ENCODE data around the gene DPM2. TPM values are rescaled to one million over a fixed set of nuclear protein-coding genes. Genes with fewer than 3 reads are reported as not detected.
A peak's percentile ranks its signal among the peaks of the same experiment; 100 is the strongest.

Gene DPM2
- total RNA-seq, 2 donors from 2014 or later = 23.3 to 39.9 TPM

GRCh38 chr9:127943011-127943662, 5.5 kb upstream of the DPM2 start:
- H3K9me3 ChIP-seq = no peaks in the 10 kb centered on the region
- H3K27ac ChIP-seq = no peak overlapping the region
- ATAC-seq = no peak
- 74 to 78% methylated on average over 8 to 14 of the region's 14 CpGs for WGBS, 2 donors
- no peaks in the 10 kb centered on the region for H3K27me3 ChIP-seq
- H3K4me1 ChIP-seq = peaks cover 6% of the 10 kb centered on the region
- no peak for DNase-seq
- TF ChIP-seq POLR2A (IDR thresholded peaks at IDR 0.05) (no peak), CTCF (IDR thresholded peaks at IDR 0.05) (peak in 1 of 7 experiments; percentile 10)
- H3K36me3 ChIP-seq (replicated peaks in 1 of 2; ENCODE audit: insufficient read depth in 1 of 2, low read depth in 2 of 2) = peaks cover 0 to 7% of the 10 kb centered on the region in 2 donors
- intact Hi-C loops (cut with DNase I) = loop anchor here (2.0 to 10.0 kb wide), 2 partner anchors 94 to 182 kb away; partner anchors contain the start of gene PTGES2
- no peak overlapping the region for H3K4me3 ChIP-seq

GRCh38 chr9:127942216-127943010, 4.8 kb upstream of the DPM2 start:
- Histone ChIP-seq H3K27ac (no peak overlapping the region), H3K27me3 (no peaks in the 10 kb centered on the region), H3K36me3 (replicated peaks in 1 of 2; ENCODE audit: insufficient read depth in 1 of 2, low read depth in 2 of 2) (peaks cover 0 to 7% of the 10 kb centered on the region in 2 donors), H3K9me3 (no peaks in the 10 kb centered on the region), H3K4me3 (no peak overlapping the region), H3K4me1 (peaks cover 8% of the 10 kb centered on the region)
- WGBS, 2 donors = 61 to 75% methylated on average over 4 to 18 of the region's 18 CpGs
- TF ChIP-seq CTCF (IDR thresholded peaks at IDR 0.05) = peak; percentile 62 to 90 (median 72)
- no peak for TF ChIP-seq POLR2A (IDR thresholded peaks at IDR 0.05)
- peak; percentile 62 for ATAC-seq
- peak; percentile 59 to 71 (median 66) for DNase-seq
- intact Hi-C loops (cut with DNase I) = loop anchor here (2.0 to 10.0 kb wide), 2 partner anchors 94 to 182 kb away; partner anchors contain the start of gene PTGES2

DNA sequence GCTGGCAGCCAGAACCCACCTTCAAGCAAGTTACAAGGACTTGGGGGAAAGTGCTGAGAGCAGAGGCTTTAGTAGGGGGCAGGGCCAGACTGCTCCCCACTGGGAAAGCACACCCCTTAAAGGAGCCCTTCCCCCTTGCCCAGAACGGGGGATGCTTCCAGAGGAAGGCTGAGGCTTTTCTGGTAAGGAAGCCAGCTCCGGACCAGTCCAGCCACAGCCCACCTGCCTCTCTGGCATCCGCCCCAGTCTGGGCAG, 4.2 kb upstream of the DPM2 start:
- peaks cover 11% of the 10 kb centered on the region for H3K4me1 ChIP-seq
- H3K27ac ChIP-seq = no peak overlapping the region
- DNase-seq = no peak
- no peak for ATAC-seq
- no peak overlapping the region for H3K4me3 ChIP-seq
- intact Hi-C loops (cut with DNase I) = loop anchor here (2.0 to 10.0 kb wide), 2 partner anchors 95 to 183 kb away; partner anchors contain the start of gene PTGES2
- H3K27me3 ChIP-seq = no peaks in the 10 kb centered on the region
- peaks cover 0 to 7% of the 10 kb centered on the region in 2 donors for H3K36me3 ChIP-seq (replicated peaks in 1 of 2; ENCODE audit: insufficient read depth in 1 of 2, low read depth in 2 of 2)
- H3K9me3 ChIP-seq = no peaks in the 10 kb centered on the region
- TF ChIP-seq CTCF (IDR thresholded peaks at IDR 0.05) (no peak), POLR2A (IDR thresholded peaks at IDR 0.05) (no peak)
- WGBS, 2 donors = 70 to 71% methylated on average over 3 of the region's 3 CpGs

- DNase-seq (no peak), ATAC-seq (no peak)
- no peaks in the 10 kb centered on the region for H3K27me3 ChIP-seq
- peaks cover 0 to 7% of the 10 kb centered on the region in 2 donors for H3K36me3 ChIP-seq (replicated peaks in 1 of 2; ENCODE audit: insufficient read depth in 1 of 2, low read depth in 2 of 2)
- intact Hi-C loops (cut with DNase I) = loop anchor here (10.0 kb wide), 1 partner anchor 183 kb away; the partner anchor contains the start of gene PTGES2
- WGBS, 2 donors = 82 to 89% methylated on average over 17 of the region's 18 CpGs
- peaks cover 17% of the 10 kb centered on the region for H3K4me1 ChIP-seq
- H3K4me3 ChIP-seq = no peak overlapping the region
- no peak overlapping the region for H3K27ac ChIP-seq
- H3K9me3 ChIP-seq = no peaks in the 10 kb centered on the region
- TF ChIP-seq CTCF (IDR thresholded peaks at IDR 0.05) (no peak), POLR2A (IDR thresholded peaks at IDR 0.05) (no peak)
Observed at GRCh38 chr9:127941062-127941960, 3.7 kb upstream of the DPM2 start.

Measured in body of pancreas (tissue), 4 donors.